Fibroblast of pulmonary artery (primary cell): ENCODE measurements around the gene LONP1.

Experiments used
- DNase-seq: peaks from one replicate; pipeline ENCODE4 v3.0.0-alpha.2; 2010; ENCODE audit warnings: low read depth
- H3K4me3 ChIP-seq: replicated peaks from 2 replicates; pipeline ENCODE4 v1.5.1; 2011; ENCODE audit warnings: low read depth, mild to moderate bottlenecking, control low read depth, low read length, moderate library complexity
- TF ChIP-seq, protein P1 (sequence below): IDR thresholded peaks from 2 replicates; pipeline ENCODE4 v1.5.1; 2011; ENCODE audit warnings: mild to moderate bottlenecking, control low read depth, low read length, inconsistent platforms; ENCODE audit errors: missing control alignments

Gene LONP1

DNA sequence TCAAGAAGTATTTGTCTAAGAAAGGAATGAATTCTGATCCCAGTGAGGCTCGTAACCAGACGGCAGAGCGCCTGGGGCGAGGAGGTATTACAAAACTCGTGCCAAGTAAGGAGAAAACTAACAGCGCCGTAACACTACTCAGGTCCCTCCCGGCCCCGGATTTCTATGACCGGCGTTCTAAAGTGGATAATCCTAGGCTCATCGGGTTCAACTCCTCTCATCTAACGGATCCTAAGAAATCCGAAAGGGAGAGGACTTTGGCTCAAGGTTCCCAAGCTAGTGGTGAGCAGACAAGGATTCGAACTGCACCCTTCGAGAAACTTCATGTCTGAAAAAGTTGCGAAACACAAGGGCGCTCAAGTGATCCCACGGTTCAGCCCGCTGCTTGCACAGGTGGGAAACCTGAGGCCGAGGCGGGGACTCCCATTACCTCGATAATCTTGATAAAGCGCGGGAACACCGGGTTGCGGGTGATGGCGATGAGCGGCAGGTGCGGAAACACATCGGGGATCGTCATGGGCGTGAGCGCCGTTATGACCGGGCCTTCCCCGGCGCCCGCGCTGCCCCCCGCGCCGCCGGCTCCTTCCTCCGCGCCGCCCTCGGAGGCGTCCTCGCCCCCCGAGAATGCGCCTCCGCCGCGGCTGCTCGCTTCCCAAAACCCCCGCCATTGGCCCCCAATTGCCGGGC is 529 bp downstream of the LONP1 start:
- no peak for DNase-seq
- H3K4me3 ChIP-seq = peak overlapping the region; percentile 95
- TF ChIP-seq, protein P1, sequence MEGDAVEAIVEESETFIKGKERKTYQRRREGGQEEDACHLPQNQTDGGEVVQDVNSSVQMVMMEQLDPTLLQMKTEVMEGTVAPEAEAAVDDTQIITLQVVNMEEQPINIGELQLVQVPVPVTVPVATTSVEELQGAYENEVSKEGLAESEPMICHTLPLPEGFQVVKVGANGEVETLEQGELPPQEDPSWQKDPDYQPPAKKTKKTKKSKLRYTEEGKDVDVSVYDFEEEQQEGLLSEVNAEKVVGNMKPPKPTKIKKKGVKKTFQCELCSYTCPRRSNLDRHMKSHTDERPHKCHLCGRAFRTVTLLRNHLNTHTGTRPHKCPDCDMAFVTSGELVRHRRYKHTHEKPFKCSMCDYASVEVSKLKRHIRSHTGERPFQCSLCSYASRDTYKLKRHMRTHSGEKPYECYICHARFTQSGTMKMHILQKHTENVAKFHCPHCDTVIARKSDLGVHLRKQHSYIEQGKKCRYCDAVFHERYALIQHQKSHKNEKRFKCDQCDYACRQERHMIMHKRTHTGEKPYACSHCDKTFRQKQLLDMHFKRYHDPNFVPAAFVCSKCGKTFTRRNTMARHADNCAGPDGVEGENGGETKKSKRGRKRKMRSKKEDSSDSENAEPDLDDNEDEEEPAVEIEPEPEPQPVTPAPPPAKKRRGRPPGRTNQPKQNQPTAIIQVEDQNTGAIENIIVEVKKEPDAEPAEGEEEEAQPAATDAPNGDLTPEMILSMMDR = no peak

DNA sequence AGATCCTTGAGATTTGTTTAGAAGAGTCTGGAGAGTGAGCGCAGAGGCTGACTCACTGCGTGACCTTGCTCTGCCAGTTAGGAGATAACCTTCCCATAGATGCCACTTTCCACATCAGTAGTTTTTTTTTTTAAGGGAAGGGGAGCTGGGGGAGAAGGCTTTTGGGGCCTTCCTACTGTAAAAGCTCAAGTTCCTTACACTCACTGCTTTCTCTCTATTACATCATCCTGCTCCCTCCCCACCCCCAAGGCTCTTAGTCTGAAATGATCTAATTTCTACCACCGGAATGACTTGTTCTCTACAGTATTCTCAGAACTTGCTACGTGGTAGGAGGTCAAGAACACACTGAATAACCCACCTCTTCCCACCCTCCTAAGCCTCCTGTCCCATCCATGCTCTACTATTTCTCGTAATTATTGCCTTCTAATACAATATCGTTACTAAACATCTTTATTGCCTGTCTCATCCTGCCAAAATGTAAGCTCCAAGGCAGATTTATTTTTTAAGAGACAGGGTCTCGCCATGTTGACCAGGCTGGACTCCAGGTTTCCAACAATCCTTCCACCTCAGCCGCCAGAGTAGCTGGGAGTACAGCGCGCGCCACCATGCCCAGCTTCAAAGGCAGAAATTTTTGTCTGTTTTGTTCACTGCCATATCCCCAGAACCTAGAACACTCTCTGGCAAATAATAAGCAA is 1.2 kb downstream of the LONP1 start:
- H3K4me3 ChIP-seq = peak overlapping the region; percentile 95
- peak; percentile 79 for DNase-seq
- TF ChIP-seq, protein P1 = no peak

DNA sequence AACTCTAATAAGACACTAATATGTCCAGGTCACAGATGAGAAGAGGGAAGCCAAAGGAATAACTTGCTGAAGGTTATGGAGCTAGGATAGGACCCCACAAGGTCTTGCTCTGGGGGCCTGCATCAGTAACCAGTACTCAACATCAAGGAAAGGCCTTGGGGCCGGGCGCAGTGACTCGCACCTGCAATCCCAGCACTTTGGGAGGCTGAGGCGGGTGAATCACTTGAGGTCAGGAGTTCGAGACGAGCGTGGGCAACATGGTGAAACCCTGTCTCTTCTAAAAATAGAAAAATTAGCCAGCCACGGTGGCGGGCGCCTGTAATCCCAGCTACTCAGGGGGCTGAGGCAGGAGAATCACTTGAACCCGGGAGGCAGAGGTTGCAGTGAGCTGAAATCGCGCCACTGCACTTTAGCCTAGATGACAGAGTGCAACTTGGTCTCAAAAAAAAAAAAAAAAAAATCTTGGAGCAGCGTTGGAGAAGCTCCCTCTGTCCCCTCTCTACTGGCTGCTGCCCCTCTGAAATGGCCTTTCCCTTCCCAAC is 1.8 kb downstream of the LONP1 start:
- DNase-seq = peak; percentile 28
- H3K4me3 ChIP-seq = peak overlapping the region; percentile 95
- TF ChIP-seq, protein P1 = no peak

DNA sequence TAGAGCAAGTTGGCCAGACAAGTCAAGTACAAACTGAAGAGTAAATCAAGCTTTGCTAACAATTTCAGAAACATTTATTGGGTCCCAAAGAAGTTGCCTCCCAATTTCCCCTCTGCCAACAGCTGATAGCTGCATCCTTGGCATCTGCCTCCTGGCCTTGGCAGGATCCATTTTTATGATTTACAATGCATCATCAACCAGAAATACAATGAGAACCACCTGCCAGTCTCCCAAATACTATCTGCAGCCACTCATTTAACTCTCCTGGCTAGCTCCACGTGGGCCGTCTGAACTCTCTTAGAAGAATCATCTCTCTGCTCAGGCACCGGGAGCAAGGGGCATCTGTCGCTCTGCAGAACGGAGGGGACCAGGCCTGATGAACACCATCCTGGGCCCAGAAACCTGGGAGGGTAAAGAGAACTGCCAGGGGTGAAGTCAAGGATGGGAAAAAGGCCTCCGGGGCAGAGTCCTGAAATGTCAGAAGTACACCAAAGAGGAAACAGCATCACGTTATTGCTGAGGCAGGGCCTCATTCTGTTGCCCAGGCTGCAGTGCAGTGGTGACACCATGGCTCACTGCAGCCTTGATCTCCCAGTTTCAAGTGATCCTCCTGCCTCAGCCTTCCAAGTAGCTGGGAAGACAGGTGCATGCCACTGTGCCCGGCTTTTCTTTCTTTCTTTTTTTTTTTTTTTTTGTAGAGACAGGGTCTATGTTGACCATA is 2.6 kb downstream of the LONP1 start:
- H3K4me3 ChIP-seq = no peak overlapping the region
- DNase-seq = no peak

DNA sequence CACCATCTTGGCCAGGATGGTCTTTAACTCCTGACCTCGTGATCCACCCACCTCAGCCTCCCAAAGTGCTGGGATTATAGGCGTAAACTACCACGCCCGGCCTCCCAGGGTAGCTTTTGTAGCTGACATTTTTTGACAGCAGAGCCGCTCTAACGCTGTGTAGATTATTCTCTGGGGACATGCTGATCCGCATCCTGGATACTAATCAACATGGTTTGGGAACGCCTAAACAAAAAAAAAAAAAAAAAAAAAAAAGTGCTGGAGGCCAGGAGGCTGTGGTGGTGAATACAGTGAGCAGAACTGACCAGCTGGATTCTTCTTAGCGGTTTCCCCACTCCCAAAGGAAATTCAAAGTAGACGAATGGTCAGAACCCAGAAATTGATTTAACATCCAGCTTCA is 5.1 kb downstream of the LONP1 start:
- H3K4me3 ChIP-seq = no peak overlapping the region
- TF ChIP-seq, protein P1 = no peak
- no peak for DNase-seq

More for the DNA sequence above, 2.6 kb downstream of the LONP1 start:
- TF ChIP-seq, protein P1 = no peak

DNA sequence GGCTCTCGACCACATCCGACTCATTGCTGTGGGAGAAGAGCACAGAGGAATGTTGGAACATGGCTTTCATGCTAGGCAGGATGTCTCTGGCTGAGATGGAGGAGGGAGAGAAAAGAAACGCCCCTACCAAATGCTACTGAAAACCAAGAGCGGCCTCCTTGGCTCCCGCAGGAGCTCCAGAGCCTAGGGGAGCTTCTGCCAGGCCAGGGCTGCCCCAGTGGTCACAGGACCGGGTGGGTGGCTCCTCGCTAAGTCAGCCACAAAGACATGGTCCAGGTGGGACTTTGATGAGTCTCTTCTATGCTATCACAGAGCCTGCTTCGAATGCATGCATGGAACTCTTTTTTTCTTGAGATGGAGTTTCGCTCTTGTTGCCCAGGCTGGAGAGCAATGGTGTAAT is 6.7 kb downstream of the LONP1 start:
- DNase-seq = no peak

More for the DNA sequence above, 6.7 kb downstream of the LONP1 start:
- no peak overlapping the region for H3K4me3 ChIP-seq
- TF ChIP-seq, protein P1 = no peak
